Common myeloid progenitor, CD34-positive (primary cell): ENCODE measurements around the gene INMT.

ENCODE experiments used
- CTCF ChIA-PET: fragments of 350-600 bp; sonication (Branson Sonifier 250); formaldehyde crosslinking; loops from one replicate; lab custom pipeline; 2021; ENCODE audit warnings: antibody characterized with exemption; lab: Charles Lee
- POLR2A ChIA-PET: fragments of 350-600 bp; sonication (Branson Sonifier 250); formaldehyde crosslinking; loops from one replicate; lab custom pipeline; 2021; ENCODE audit warnings: antibody characterized with exemption; lab: Charles Lee
- DNase-seq, 3 donors: peaks; one replicate each; pipeline versions ENCODE4 v3.0.0 to v3.0.0-alpha.2; 2013
- H3K27ac ChIP-seq, 2 experiments: 1 replicate in 1 of 2; 2 replicates in 1 of 2; pipeline ENCODE4 v1.7.0; 2013; ENCODE audit warnings: inconsistent platforms in 2 of 2, low read length in 2 of 2, mild to moderate bottlenecking in 2 of 2, low read depth in 1 of 2, moderate library complexity in 1 of 2; ENCODE audit not compliant: severe bottlenecking in 2 of 2, insufficient read depth in 1 of 2, poor library complexity in 1 of 2
- H3K27me3 ChIP-seq, 5 experiments: replicated peaks in 2 of 5; 1 replicate in 3 of 5; 2 replicates in 2 of 5; pipeline versions ENCODE4 v1.6.1 to v1.7.0; 2013; ENCODE audit warnings: low read length in 4 of 5, mild to moderate bottlenecking in 2 of 5, moderate library complexity in 2 of 5, inconsistent platforms in 1 of 5; ENCODE audit not compliant: insufficient read depth in 5 of 5, control insufficient read depth in 4 of 5
- H3K36me3 ChIP-seq, 4 experiments: 1 replicate in 2 of 4; 2 replicates in 2 of 4; pipeline versions ENCODE4 v1.6.1 to v1.7.0; 2013; ENCODE audit warnings: low read length in 3 of 4, control low read depth in 1 of 4, mild to moderate bottlenecking in 1 of 4; ENCODE audit not compliant: control insufficient read depth in 4 of 4, insufficient read depth in 4 of 4
- H3K4me1 ChIP-seq, 4 experiments: 1 replicate in 3 of 4; 2 replicates in 1 of 4; pipeline versions ENCODE4 v1.6.1 to v1.7.1; 2013; ENCODE audit warnings: low read length in 3 of 4, mild to moderate bottlenecking in 3 of 4, control low read depth in 1 of 4, inconsistent platforms in 1 of 4, moderate library complexity in 1 of 4; ENCODE audit not compliant: control insufficient read depth in 4 of 4, insufficient read depth in 4 of 4; ENCODE audit errors: control extremely low read depth in 1 of 4
- H3K4me3 ChIP-seq, 7 experiments: 1 replicate in 4 of 7; 2 replicates in 3 of 7; pipeline versions ENCODE4 v1.5.1 to v1.7.0; 2013; ENCODE audit warnings: mild to moderate bottlenecking in 7 of 7, low read length in 6 of 7, moderate library complexity in 6 of 7, inconsistent platforms in 2 of 7, low read depth in 2 of 7, control low read depth in 1 of 7; ENCODE audit not compliant: insufficient read depth in 4 of 7, control insufficient read depth in 1 of 7; ENCODE audit errors: extremely low read depth in 1 of 7
- H3K9me3 ChIP-seq, 5 experiments: 1 replicate in 4 of 5; 2 replicates in 1 of 5; pipeline versions ENCODE4 v1.6.1 to v1.7.1; 2013; ENCODE audit warnings: low read length in 4 of 5, mild to moderate bottlenecking in 2 of 5, inconsistent platforms in 1 of 5, low read depth in 1 of 5, moderate library complexity in 1 of 5; ENCODE audit not compliant: control insufficient read depth in 4 of 5, insufficient read depth in 2 of 5; ENCODE audit errors: control extremely low read depth in 1 of 5
- WGBS: methylation state at CpG from one replicate; pipeline ENCODE4 v1.1.5; 2013; ENCODE audit not compliant: insufficient coverage; 5-methylcytosine and 5-hydroxymethylcytosine counted together

INMT gene

DNA sequence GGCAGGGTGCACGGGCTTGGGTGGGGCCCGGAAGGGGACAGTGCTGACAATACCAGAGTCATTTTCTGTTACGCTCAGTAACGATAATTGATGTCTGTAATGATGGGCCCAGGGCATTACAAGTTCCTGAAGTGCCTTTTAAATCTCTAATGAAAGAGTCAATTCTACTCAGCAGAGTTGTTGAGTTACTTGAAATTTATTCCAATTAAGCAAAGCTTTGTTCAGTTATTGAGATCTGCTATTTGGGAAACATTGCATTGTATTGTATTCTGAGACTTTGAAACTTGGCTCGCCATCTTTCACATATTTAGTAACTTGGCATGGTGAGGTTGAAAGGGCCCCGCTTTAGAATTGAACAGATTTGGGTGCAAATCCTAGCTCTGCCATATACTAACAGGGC lies 54.0 kb downstream of the INMT start:
- H3K4me1 ChIP-seq: no peaks in the 10 kb centered on the region
- POLR2A ChIA-PET: no interaction called here
- H3K27ac ChIP-seq: no peak overlapping the region
- H3K4me3 ChIP-seq: no peak overlapping the region
- WGBS: no CpG with 5 or more reads among the region's 6 CpGs
- H3K9me3 ChIP-seq: no peaks in the 10 kb centered on the region
- CTCF ChIA-PET: interaction anchor here (0.6 to 1.9 kb wide), 2 partner anchors 51 to 168 kb away, joined by 3 to 6 read pairs; no protein-coding TSS in a partner anchor
- no peaks in the 10 kb centered on the region for H3K27me3 ChIP-seq
- H3K36me3 ChIP-seq: no peaks in the 10 kb centered on the region
- no peak for DNase-seq
